Natural killer cell treated with Interleukin-12 subunit alpha and Interleukin-12 subunit beta and Interleukin-15 and Interleukin-18, amount 100 ng/mL, for 72 hours (primary cell): ENCODE measurements around the gene NRDE2. TPM values are rescaled to one million over a fixed set of nuclear protein-coding genes. Genes with fewer than 3 reads are reported as not detected.

Experiments used
- ATAC-seq, 2 donors: fragments of 150-1000 bp; cut with Tn5 transposase in 1 of 2; sonication (Bioruptor Pico), chemical (Tn5 transposase) in 1 of 2; 2 replicates each; pipeline ENCODE4 v1.10.0; 2021
- DNase-seq: peaks from one replicate; pipeline ENCODE4 v3.0.0; 2022; ENCODE audit warnings: low spot score
- H3K27ac Mint-ChIP-seq, 2 donors: 1 replicate in 1 of 2; 2 replicates in 1 of 2; pipeline ENCODE4 v1.8.0; 2022; ENCODE audit warnings: mixed read lengths in 2 of 2, mild to moderate bottlenecking in 1 of 2, moderate library complexity in 1 of 2
- H3K27me3 Mint-ChIP-seq, 2 donors: 1 replicate in 1 of 2; 2 replicates in 1 of 2; pipeline ENCODE4 v1.8.0; 2022; ENCODE audit warnings: mixed read lengths in 2 of 2
- H3K36me3 Mint-ChIP-seq: one replicate; pipeline ENCODE4 v1.8.0; 2022; ENCODE audit warnings: mixed read lengths
- H3K4me1 Mint-ChIP-seq, 2 donors: 1 replicate in 1 of 2; 2 replicates in 1 of 2; pipeline ENCODE4 v1.8.0; 2022; ENCODE audit warnings: low read depth in 2 of 2, mixed read lengths in 2 of 2, mild to moderate bottlenecking in 1 of 2
- H3K4me3 Mint-ChIP-seq: one replicate; pipeline ENCODE4 v1.8.0; 2022; ENCODE audit warnings: mixed read lengths
- H3K9me3 Mint-ChIP-seq: 2 replicates; pipeline ENCODE4 v1.8.0; 2022; ENCODE audit warnings: mixed read lengths
- total RNA-seq, 2 donors: library from RNA; stranded (reverse); gene quantifications; one replicate each; pipeline ENCODE4 v1.2.3, GENCODE V29; 2022

Gene NRDE2
- total RNA-seq, 2 donors from 2014 or later = 20.2 to 49.6 TPM

- H3K4me1 Mint-ChIP-seq = peaks cover 12 to 18% of the 10 kb centered on the region in 2 donors
- H3K27me3 Mint-ChIP-seq = no peaks in the 10 kb centered on the region
- H3K36me3 Mint-ChIP-seq = peaks cover 31% of the 10 kb centered on the region
- no peaks in the 10 kb centered on the region for H3K9me3 Mint-ChIP-seq
- DNase-seq (no peak), ATAC-seq (peak; percentile 36 to 51)
- peak overlapping the region; percentile 57 to 86 for H3K27ac Mint-ChIP-seq
- H3K4me3 Mint-ChIP-seq = peak overlapping the region; percentile 11
These were observed 31.1 kb downstream of the NRDE2 start for GRCh38 chr14:90300611-90301047.

- H3K27ac Mint-ChIP-seq = peak overlapping the region; percentile 23 to 57
- ATAC-seq (no peak), DNase-seq (no peak)
- peaks cover 20% of the 10 kb centered on the region for H3K36me3 Mint-ChIP-seq
- H3K4me1 Mint-ChIP-seq = peaks cover 12 to 13% of the 10 kb centered on the region in 2 donors
- H3K4me3 Mint-ChIP-seq = no peak overlapping the region
- H3K27me3 Mint-ChIP-seq = no peaks in the 10 kb centered on the region
- H3K9me3 Mint-ChIP-seq = no peaks in the 10 kb centered on the region
These were observed 32.3 kb downstream of the NRDE2 start for GRCh38 chr14:90299408-90299807.

GRCh38 chr14:90297876-90298629 is 33.7 kb downstream of the NRDE2 start:
- Mint-ChIP-seq H3K27ac (no peak overlapping the region), H3K4me1 (peaks cover 10 to 13% of the 10 kb centered on the region in 2 donors), H3K4me3 (no peak overlapping the region), H3K27me3 (no peaks in the 10 kb centered on the region), H3K9me3 (no peaks in the 10 kb centered on the region), H3K36me3 (peaks cover 19% of the 10 kb centered on the region)
- ATAC-seq = no peak
- no peak for DNase-seq

- Mint-ChIP-seq H3K27me3 (no peaks in the 10 kb centered on the region), H3K4me1 (peaks cover 10 to 13% of the 10 kb centered on the region in 2 donors), H3K27ac (no peak overlapping the region), H3K4me3 (no peak overlapping the region), H3K36me3 (peaks cover 15% of the 10 kb centered on the region), H3K9me3 (no peaks in the 10 kb centered on the region)
- DNase-seq = no peak
- no peak for ATAC-seq
These were observed 35.1 kb downstream of the NRDE2 start for GRCh38 chr14:90296641-90297040.

GRCh38 chr14:90295870-90296516 is 35.7 kb downstream of the NRDE2 start:
- H3K4me3 Mint-ChIP-seq = no peak overlapping the region
- peaks cover 7 to 8% of the 10 kb centered on the region in 2 donors for H3K4me1 Mint-ChIP-seq
- DNase-seq (no peak), ATAC-seq (no peak)
- H3K36me3 Mint-ChIP-seq = peaks cover 15% of the 10 kb centered on the region
- H3K27me3 Mint-ChIP-seq = no peaks in the 10 kb centered on the region
- no peak overlapping the region for H3K27ac Mint-ChIP-seq
- H3K9me3 Mint-ChIP-seq = no peaks in the 10 kb centered on the region

DNA sequence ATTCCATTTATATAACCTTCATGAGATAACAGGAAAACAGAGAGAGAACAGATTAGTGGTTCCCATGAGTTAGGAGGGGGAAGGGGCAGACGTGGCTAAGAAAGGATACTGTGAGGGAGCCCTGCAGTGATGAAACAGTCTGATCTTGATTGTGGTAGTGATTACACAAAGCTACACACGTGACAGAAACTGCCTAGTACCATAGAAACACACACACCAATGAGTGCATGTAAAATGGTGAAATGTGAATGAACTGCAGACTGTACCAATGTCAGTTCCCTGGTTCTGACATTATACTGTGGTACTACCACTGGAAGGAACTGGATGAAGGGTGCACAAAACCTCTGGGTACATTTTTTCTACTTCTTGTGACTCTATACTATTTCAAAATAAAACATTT is 36.9 kb downstream of the NRDE2 start:
- Mint-ChIP-seq H3K9me3 (no peaks in the 10 kb centered on the region), H3K36me3 (peaks cover 9% of the 10 kb centered on the region), H3K4me3 (no peak overlapping the region), H3K4me1 (no peaks in the 10 kb centered on the region), H3K27ac (no peak overlapping the region), H3K27me3 (no peaks in the 10 kb centered on the region)
- ATAC-seq (peak in 1 of 2 donors; percentile 49), DNase-seq (no peak)

DNA sequence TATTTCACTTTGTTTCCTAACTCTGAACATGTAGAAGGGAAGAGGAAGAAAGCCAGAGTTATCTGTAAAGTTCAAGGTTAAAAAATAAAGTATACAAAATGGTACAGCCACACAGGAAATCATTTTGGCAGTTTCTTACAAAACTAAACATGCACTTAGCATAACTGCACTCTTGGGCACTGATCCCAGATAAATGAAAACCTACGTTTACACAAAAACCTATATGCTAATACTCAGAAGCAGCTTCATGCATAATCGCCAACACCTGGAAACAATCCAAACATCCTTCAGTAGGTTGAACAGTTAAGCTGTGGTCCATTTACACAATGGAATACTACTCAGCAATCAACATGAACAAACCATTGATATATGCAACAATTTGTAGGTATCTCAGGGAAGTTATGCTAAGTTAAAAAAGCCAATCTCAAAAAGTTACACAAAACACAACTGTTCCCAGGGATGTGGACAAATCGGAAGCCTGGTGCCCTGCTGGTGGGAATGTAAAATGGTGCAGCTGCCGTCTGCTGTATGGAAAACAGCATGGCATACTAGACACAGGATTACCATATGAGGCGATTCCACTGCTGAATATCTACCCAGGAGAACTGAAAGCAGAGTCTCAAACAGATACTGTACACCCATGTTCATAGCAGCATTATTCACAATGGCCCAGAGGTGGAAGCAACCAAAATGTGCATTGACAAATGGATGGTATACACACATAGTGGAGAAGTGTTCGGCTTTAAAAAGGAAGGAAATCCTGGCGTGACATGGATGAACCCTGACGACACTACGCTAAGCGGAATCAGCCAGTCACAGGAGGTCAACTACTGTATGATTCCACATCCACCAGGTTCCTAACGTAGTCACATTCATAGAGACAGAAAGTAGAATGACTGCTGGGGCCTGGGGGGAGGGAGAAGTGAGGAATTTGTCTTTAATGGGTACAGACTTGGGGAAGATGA is 37.7 kb downstream of the NRDE2 start:
- no peak overlapping the region for H3K27ac Mint-ChIP-seq
- peaks cover 9% of the 10 kb centered on the region for H3K36me3 Mint-ChIP-seq
- no peaks in the 10 kb centered on the region for H3K27me3 Mint-ChIP-seq
- H3K9me3 Mint-ChIP-seq = no peaks in the 10 kb centered on the region
- DNase-seq (no peak), ATAC-seq (no peak)
- H3K4me1 Mint-ChIP-seq = no peaks in the 10 kb centered on the region
- no peak overlapping the region for H3K4me3 Mint-ChIP-seq

DNA sequence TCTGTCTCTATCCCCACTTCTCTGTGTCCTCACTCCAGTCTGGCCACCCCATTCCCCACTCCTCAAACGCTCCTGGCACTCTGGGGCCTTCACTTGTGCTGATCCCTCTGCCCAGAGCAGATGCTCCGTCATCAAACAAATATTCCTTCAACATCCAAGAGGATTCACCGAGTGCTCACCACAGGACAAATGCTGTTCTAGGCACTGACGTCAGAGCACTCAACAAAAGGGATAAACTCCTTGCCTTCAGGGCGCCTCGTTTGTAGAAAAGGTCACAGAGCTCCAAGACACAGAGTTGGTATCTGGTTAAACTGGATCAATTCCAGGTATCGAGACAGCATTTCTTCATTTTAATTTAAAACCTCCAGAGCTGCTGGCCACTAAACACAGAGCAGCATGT is 40.0 kb downstream of the NRDE2 start:
- Mint-ChIP-seq H3K36me3 (peaks cover 9% of the 10 kb centered on the region), H3K27ac (no peak overlapping the region), H3K4me1 (no peaks in the 10 kb centered on the region), H3K4me3 (no peak overlapping the region), H3K9me3 (no peaks in the 10 kb centered on the region), H3K27me3 (no peaks in the 10 kb centered on the region)
- DNase-seq = no peak
- no peak for ATAC-seq

GRCh38 chr14:90290337-90291011 is 41.3 kb downstream of the NRDE2 start:
- no peaks in the 10 kb centered on the region for H3K27me3 Mint-ChIP-seq

DNA sequence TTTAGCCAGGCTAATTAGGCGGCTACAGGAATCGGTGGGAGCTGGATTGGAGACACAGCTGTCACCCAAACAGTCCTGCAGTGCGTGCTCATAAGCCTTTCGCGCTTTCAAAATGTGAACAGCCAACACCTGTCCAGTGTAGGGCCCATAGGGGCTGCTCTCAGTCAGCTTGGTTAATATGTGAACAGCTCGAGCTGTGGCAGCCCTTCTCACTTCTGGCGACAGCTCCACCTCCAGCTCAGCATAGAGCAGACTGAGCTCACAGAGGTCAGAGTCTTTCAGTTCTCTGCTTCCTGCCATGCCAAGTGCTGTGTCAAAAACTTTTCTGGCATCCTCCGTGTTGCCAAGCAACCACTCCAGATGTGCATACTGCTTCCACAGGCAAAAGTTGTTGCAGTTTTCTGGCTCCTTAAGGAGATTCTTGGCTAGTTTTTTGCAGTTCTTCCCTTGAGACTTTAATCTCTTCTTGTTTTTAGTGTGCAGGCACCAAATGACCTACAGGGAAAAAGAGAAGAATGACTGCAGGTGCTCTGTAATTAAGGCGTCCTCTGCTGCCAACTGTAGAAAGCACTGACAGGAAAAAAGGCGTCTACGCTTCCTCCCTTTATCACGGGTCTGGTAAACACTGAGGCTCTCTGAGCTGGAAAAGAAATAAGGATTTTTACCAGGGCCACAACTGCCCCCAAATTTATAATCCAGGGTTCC is 42.9 kb downstream of the NRDE2 start:
- no peaks in the 10 kb centered on the region for H3K4me1 Mint-ChIP-seq
- no peak overlapping the region for H3K27ac Mint-ChIP-seq
- no peaks in the 10 kb centered on the region for H3K27me3 Mint-ChIP-seq
- peaks cover 1% of the 10 kb centered on the region for H3K36me3 Mint-ChIP-seq
- no peak for DNase-seq
- H3K9me3 Mint-ChIP-seq = no peaks in the 10 kb centered on the region
- peak; percentile 48 to 86 for ATAC-seq
- no peak overlapping the region for H3K4me3 Mint-ChIP-seq

More at GRCh38 chr14:90290337-90291011, 41.3 kb downstream of the NRDE2 start:
- H3K9me3 Mint-ChIP-seq = no peaks in the 10 kb centered on the region
- H3K4me3 Mint-ChIP-seq = no peak overlapping the region
- H3K27ac Mint-ChIP-seq = no peak overlapping the region
- H3K36me3 Mint-ChIP-seq = peaks cover 9% of the 10 kb centered on the region
- DNase-seq (no peak), ATAC-seq (no peak)
- no peaks in the 10 kb centered on the region for H3K4me1 Mint-ChIP-seq

- no peak overlapping the region for H3K27ac Mint-ChIP-seq
- no peaks in the 10 kb centered on the region for H3K9me3 Mint-ChIP-seq
- H3K27me3 Mint-ChIP-seq = no peaks in the 10 kb centered on the region
- no peaks in the 10 kb centered on the region for H3K4me1 Mint-ChIP-seq
- no peak overlapping the region for H3K4me3 Mint-ChIP-seq
- no peaks in the 10 kb centered on the region for H3K36me3 Mint-ChIP-seq
- no peak for DNase-seq
- no peak for ATAC-seq
These were observed 44.0 kb downstream of the NRDE2 start for GRCh38 chr14:90287791-90288190.

DNA sequence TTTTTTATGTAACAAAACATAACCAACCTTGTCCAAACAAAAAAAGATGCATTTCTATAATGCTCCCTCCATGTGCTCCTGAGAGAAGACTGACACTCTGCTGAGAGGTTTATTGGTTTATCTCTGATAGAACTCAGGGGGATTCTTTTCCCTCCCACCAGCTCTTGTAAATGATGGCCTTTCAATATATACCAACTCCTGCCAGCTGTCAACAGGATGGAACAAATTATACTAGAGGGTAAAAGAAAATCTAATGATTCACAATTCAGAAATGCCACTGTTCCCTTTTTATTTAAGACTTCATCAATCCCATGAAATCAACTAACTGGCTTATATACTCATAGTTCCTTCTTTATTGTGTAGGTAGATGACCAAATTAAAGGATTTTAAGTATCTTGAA is 50.0 kb downstream of the NRDE2 start:
- ATAC-seq = no peak
- H3K4me3 Mint-ChIP-seq = no peak overlapping the region
- H3K27ac Mint-ChIP-seq = no peak overlapping the region
- no peaks in the 10 kb centered on the region for H3K27me3 Mint-ChIP-seq
- no peak for DNase-seq
- H3K36me3 Mint-ChIP-seq = no peaks in the 10 kb centered on the region
- no peaks in the 10 kb centered on the region for H3K9me3 Mint-ChIP-seq
- peaks cover 0 to 3% of the 10 kb centered on the region in 2 donors for H3K4me1 Mint-ChIP-seq

- ATAC-seq = no peak
These were observed 50.5 kb downstream of the NRDE2 start for GRCh38 chr14:90281261-90281660.

More at GRCh38 chr14:90281261-90281660, 50.5 kb downstream of the NRDE2 start:
- Mint-ChIP-seq H3K36me3 (no peaks in the 10 kb centered on the region), H3K27me3 (no peaks in the 10 kb centered on the region), H3K9me3 (no peaks in the 10 kb centered on the region), H3K4me3 (no peak overlapping the region), H3K4me1 (peaks cover 0 to 5% of the 10 kb centered on the region in 2 donors), H3K27ac (no peak overlapping the region)
- DNase-seq = no peak
